ENCODE measurements around the gene TSHB.

TSHB gene

DNA sequence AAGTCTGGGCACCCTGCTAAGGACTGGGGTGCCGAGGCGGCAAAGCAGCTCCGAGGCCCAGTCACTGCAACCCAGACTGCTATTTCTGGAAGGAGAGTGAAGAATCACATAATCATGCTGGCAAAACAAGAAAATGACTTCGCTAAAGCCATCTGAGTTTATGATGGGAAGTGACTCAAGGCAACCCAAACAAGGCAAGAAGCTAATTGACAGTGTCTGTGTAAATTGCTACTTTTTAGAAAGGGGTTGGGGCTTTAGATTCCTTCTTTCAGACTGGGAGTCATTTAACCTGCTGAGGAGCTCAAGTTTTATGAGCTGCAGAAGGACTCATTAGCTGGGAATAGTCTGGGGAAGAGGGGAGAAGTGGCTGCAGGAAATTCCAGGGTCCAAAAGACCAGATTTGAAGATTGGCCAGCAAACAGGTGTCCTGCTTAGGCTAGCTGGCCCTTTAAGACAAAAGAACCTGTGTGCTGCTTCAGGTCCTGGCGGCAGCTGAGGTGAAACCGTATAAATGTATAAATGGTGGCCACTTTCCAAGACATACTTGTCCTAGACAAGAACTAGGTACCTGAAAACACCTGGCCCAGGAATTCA lies 28.1 kb downstream of the TSHB start:
- H3K79me2 ChIP-seq (ENCODE audit: low read length), result no peaks in the 10 kb centered on the region
- H3K4me2 ChIP-seq (ENCODE audit: low read length), result no peak overlapping the region
- no peaks in the 10 kb centered on the region for H3K4me1 ChIP-seq (ENCODE audit: low read length)
- H3K9ac ChIP-seq (ENCODE audit: low read length), result no peak overlapping the region
- H3K4me3 ChIP-seq (ENCODE audit: low read length), result no peak overlapping the region
- no peaks in the 10 kb centered on the region for H4K20me1 ChIP-seq (ENCODE audit: insufficient read depth, low read length)
- TF ChIP-seq, protein P1, sequence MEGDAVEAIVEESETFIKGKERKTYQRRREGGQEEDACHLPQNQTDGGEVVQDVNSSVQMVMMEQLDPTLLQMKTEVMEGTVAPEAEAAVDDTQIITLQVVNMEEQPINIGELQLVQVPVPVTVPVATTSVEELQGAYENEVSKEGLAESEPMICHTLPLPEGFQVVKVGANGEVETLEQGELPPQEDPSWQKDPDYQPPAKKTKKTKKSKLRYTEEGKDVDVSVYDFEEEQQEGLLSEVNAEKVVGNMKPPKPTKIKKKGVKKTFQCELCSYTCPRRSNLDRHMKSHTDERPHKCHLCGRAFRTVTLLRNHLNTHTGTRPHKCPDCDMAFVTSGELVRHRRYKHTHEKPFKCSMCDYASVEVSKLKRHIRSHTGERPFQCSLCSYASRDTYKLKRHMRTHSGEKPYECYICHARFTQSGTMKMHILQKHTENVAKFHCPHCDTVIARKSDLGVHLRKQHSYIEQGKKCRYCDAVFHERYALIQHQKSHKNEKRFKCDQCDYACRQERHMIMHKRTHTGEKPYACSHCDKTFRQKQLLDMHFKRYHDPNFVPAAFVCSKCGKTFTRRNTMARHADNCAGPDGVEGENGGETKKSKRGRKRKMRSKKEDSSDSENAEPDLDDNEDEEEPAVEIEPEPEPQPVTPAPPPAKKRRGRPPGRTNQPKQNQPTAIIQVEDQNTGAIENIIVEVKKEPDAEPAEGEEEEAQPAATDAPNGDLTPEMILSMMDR (IDR thresholded peaks at IDR 0.05; ENCODE audit: low read depth, low read length), result no peak
- no peak for TF ChIP-seq EZH2phosphoT487 (IDR thresholded peaks at IDR 0.05; ENCODE audit: low read depth)
- H3K9me3 ChIP-seq (ENCODE audit: insufficient read depth, low read length), result no peaks in the 10 kb centered on the region
- no peak overlapping the region for H3K27ac ChIP-seq (ENCODE audit: low read length)
- H2AFZ ChIP-seq (ENCODE audit: low read depth, low read length), result no peak overlapping the region
- H3K27me3 ChIP-seq (ENCODE audit: low read depth, low read length), result no peaks in the 10 kb centered on the region
- no peaks in the 10 kb centered on the region for H3K36me3 ChIP-seq (replicated peaks; ENCODE audit: low read depth, low read length)

DNA sequence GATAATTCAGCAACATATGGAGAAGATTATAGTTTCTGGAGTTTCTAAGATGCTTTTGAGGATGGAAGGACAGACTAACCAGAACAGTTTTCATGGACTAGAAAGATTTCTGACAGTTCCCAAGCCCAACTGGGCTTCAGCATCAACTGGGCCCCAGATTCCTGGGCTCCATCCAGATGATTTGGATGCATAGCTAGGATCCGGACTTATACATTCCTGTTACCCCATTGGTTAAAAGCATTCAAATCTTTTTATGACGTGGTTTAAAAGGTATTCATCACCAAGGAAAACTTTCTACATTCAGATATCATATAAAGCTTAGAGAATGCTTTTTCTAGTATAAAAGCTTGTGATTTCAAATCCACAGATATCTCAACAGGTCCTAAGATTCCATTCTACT lies 29.7 kb downstream of the TSHB start:
- H3K79me2 ChIP-seq (ENCODE audit: low read length), result no peaks in the 10 kb centered on the region
- H4K20me1 ChIP-seq (ENCODE audit: insufficient read depth, low read length), result no peaks in the 10 kb centered on the region
- H3K9me3 ChIP-seq (ENCODE audit: insufficient read depth, low read length), result no peaks in the 10 kb centered on the region
- no peak overlapping the region for H3K27ac ChIP-seq (ENCODE audit: low read length)
- H3K9ac ChIP-seq (ENCODE audit: low read length), result no peak overlapping the region
- no peak overlapping the region for H3K4me2 ChIP-seq (ENCODE audit: low read length)
- H3K4me3 ChIP-seq (ENCODE audit: low read length), result no peak overlapping the region
- H3K36me3 ChIP-seq (replicated peaks; ENCODE audit: low read depth, low read length), result no peaks in the 10 kb centered on the region
- H3K27me3 ChIP-seq (ENCODE audit: low read depth, low read length), result no peaks in the 10 kb centered on the region
- H3K4me1 ChIP-seq (ENCODE audit: low read length), result no peaks in the 10 kb centered on the region
- H2AFZ ChIP-seq (ENCODE audit: low read depth, low read length), result no peak overlapping the region
- TF ChIP-seq, protein P1 (IDR thresholded peaks at IDR 0.05; ENCODE audit: low read depth, low read length), result no peak
- no peak for TF ChIP-seq EZH2phosphoT487 (IDR thresholded peaks at IDR 0.05; ENCODE audit: low read depth)

DNA sequence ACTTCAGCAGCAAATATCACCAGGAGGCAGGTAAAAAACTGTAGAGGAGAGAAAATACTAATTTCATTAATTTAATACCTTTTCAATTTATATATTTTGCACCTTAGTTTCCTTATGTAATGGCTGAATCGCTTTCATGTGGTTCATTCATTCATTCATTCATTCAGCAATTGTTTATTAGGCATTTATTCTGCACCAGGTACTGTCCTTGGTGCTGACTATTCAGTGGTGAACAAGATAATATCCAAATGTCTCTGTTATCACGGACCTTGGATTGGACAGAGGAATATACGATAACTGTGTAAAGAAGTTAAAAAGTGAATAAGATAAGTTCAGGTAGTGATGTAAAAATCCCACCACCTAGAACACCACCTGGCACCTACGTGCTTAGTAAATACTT lies 30.9 kb downstream of the TSHB start:
- H2AFZ ChIP-seq (ENCODE audit: low read depth, low read length), result no peak overlapping the region
- TF ChIP-seq, protein P1 (IDR thresholded peaks at IDR 0.05; ENCODE audit: low read depth, low read length), result no peak
- no peak for TF ChIP-seq EZH2phosphoT487 (IDR thresholded peaks at IDR 0.05; ENCODE audit: low read depth)
- H3K4me2 ChIP-seq (ENCODE audit: low read length), result no peak overlapping the region
- H3K9me3 ChIP-seq (ENCODE audit: insufficient read depth, low read length), result no peaks in the 10 kb centered on the region
- H3K27ac ChIP-seq (ENCODE audit: low read length), result no peak overlapping the region
- H3K4me3 ChIP-seq (ENCODE audit: low read length), result no peak overlapping the region
- no peak overlapping the region for H3K9ac ChIP-seq (ENCODE audit: low read length)
- no peaks in the 10 kb centered on the region for H4K20me1 ChIP-seq (ENCODE audit: insufficient read depth, low read length)
- H3K4me1 ChIP-seq (ENCODE audit: low read length), result no peaks in the 10 kb centered on the region
- H3K79me2 ChIP-seq (ENCODE audit: low read length), result no peaks in the 10 kb centered on the region
- no peaks in the 10 kb centered on the region for H3K27me3 ChIP-seq (ENCODE audit: low read depth, low read length)
- H3K36me3 ChIP-seq (replicated peaks; ENCODE audit: low read depth, low read length), result no peaks in the 10 kb centered on the region

DNA sequence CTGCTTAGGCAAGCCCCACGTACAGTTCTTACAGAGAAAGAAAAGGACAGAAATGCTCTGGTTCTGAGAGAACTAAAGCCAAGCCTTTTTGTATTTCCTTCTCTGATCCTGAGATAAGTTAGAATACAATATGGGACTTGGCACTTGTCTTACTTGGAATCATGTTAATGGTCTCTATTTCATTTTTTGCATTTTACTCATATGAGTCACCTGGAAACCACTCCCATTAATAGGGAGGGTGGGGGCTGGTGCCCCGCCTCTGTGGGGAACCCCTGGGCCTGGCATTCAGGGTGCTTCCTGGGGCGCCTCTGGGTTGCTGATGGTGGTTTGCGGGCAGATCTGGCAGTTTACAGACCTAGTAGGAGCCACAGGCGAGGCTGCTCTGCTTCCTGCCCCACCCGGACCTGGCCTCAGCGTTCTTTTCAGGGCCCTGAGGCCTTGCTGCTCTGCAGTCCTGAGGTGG lies 32.9 kb downstream of the TSHB start:
- no peaks in the 10 kb centered on the region for H3K9me3 ChIP-seq (ENCODE audit: insufficient read depth, low read length)
- H3K4me2 ChIP-seq (ENCODE audit: low read length), result no peak overlapping the region
- H3K27me3 ChIP-seq (ENCODE audit: low read depth, low read length), result no peaks in the 10 kb centered on the region
- TF ChIP-seq, protein P1 (IDR thresholded peaks at IDR 0.05; ENCODE audit: low read depth, low read length), result no peak
- no peak for TF ChIP-seq EZH2phosphoT487 (IDR thresholded peaks at IDR 0.05; ENCODE audit: low read depth)
- H4K20me1 ChIP-seq (ENCODE audit: insufficient read depth, low read length), result no peaks in the 10 kb centered on the region
- no peaks in the 10 kb centered on the region for H3K4me1 ChIP-seq (ENCODE audit: low read length)
- no peaks in the 10 kb centered on the region for H3K79me2 ChIP-seq (ENCODE audit: low read length)
- no peak overlapping the region for H2AFZ ChIP-seq (ENCODE audit: low read depth, low read length)
- no peak overlapping the region for H3K4me3 ChIP-seq (ENCODE audit: low read length)
- H3K9ac ChIP-seq (ENCODE audit: low read length), result no peak overlapping the region
- H3K27ac ChIP-seq (ENCODE audit: low read length), result no peak overlapping the region
- H3K36me3 ChIP-seq (replicated peaks; ENCODE audit: low read depth, low read length), result no peaks in the 10 kb centered on the region
